ACC112 (cell line): ENCODE data around the gene PRTN3.
"Not testable (repeated sequence)": the region's sequence is repeated elsewhere in the genome, so short reads cannot be mapped to it uniquely, and the experiment has no call there.

Experiments used
- H2AFZ ChIP-seq: fragments of 200-600 bp; sonication (generic); one replicate; pipeline ENCODE4 v1.6.0; 2017; ENCODE audit warnings: antibody characterized with exemption, low read length; ENCODE audit not compliant: unreplicated experiment
- H3K27ac ChIP-seq: fragments of 200-600 bp; sonication (generic); 2 replicates; pipeline ENCODE4 v1.5.1; 2014; ENCODE audit warnings: low read depth, mild to moderate bottlenecking, antibody characterized with exemption, low read length, moderate library complexity
- H3K27me3 ChIP-seq: fragments of 200-600 bp; sonication (generic); 2 replicates; pipeline ENCODE4 v1.6.1; 2014; ENCODE audit warnings: mild to moderate bottlenecking, antibody characterized with exemption, low read length, moderate library complexity, mixed read lengths; ENCODE audit not compliant: insufficient read depth
- H3K36me3 ChIP-seq: fragments of 200-600 bp; sonication (generic); 2 replicates; pipeline ENCODE4 v1.6.1; 2016; ENCODE audit warnings: mild to moderate bottlenecking, antibody characterized with exemption, low read length, moderate library complexity, mixed read lengths; ENCODE audit not compliant: insufficient read depth
- H3K4me1 ChIP-seq: fragments of 200-600 bp; sonication (generic); one replicate; pipeline ENCODE4 v1.6.1; 2016; ENCODE audit warnings: low read length, mixed read lengths; ENCODE audit not compliant: insufficient read depth, unreplicated experiment, control insufficient read depth
- H3K4me3 ChIP-seq: fragments of 200-600 bp; sonication (generic); 2 replicates; pipeline ENCODE4 v1.5.1; 2014; ENCODE audit warnings: mild to moderate bottlenecking, low read depth, low read length
- H3K79me2 ChIP-seq: fragments of 200-600 bp; sonication (generic); one replicate; pipeline ENCODE4 v1.6.0; 2016; ENCODE audit warnings: low read length; ENCODE audit not compliant: control insufficient read depth, unreplicated experiment, insufficient read depth

PRTN3 gene

DNA sequence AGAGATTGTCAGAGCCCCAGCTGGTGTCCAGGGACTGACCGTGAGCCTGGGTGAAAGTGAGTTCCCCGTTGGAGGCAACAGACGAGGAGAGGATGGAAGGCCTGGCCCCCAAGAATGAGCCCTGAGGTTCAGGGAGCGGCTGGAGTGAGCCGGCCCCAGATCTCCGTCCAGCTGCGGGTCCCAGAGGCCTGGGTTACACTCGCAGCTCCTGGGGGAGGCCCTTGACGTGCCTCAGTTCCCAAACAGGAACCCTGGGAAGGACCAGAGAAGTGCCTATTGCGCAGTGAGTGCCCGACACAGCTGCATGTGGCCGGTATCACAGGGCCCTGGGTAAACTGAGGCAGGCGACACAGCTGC, 10.2 kb downstream of the PRTN3 start:
- H2AFZ ChIP-seq, result no peak overlapping the region
- H3K79me2 ChIP-seq, result no peaks in the 10 kb centered on the region
- H3K27ac ChIP-seq, result peak overlapping the region; percentile 81
- peaks cover 10% of the 10 kb centered on the region; the same call in 1 of the 2 replicates for H3K27me3 ChIP-seq
- H3K4me1 ChIP-seq, result peaks cover 4% of the 10 kb centered on the region
- no peaks in the 10 kb centered on the region for H3K36me3 ChIP-seq
- H3K4me3 ChIP-seq, result peak overlapping the region; percentile 44; the same call in 1 of the 2 replicates

DNA sequence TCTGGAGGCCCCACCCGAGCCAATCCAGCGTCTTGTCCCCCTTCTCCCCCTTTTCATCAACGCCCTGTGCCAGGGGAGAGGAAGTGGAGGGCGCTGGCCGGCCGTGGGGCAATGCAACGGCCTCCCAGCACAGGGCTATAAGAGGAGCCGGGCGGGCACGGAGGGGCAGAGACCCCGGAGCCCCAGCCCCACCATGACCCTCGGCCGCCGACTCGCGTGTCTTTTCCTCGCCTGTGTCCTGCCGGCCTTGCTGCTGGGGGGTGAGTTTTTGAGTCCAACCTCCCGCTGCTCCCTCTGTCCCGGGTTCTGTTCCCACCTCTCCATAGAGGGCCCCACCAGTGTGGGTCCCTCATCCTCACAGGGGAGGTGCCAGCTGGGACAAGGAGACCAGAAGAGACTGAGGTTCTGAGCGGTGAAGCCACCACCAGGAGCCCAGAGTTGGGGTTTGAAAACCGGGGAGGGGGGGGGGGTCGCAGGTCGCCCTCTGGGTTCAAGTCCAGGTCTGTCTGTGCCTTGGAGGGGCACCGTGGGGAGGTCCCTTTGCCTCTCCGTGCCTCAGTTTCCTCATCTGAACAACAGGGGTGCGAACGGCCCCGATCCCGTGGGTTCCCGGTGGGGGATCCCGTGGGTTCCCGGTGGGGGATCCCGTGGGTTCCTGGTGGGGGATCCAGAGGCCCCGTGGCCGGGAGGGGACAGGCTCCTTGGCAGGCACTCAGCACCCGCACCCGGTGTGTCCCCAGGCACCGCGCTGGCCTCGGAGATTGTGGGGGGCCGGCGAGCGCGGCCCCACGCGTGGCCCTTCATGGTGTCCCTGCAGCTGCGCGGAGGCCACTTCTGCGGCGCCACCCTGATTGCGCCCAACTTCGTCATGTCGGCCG, 11.6 kb downstream of the PRTN3 start, which contains the start of gene ELANE:
Gene ELANE, plus strand, starts transcription at position 168 of the 878 bp plus-strand sequence. Its CDS starts 26 bp downstream, at position 194.
- H2AFZ ChIP-seq, result no peak within 1 kb of the TSS
- peaks cover 10% of the 10 kb centered on the region; the same call in 1 of the 2 replicates for H3K27me3 ChIP-seq
- no peak within 1 kb of the TSS for H3K4me3 ChIP-seq
- peak within 1 kb of the TSS; percentile 81; the same call in 1 of the 2 replicates for H3K27ac ChIP-seq
- H3K79me2 ChIP-seq, result no peaks in the 10 kb centered on the region
- no peaks in the 10 kb centered on the region for H3K36me3 ChIP-seq
- H3K4me1 ChIP-seq, result peaks cover 4% of the 10 kb centered on the region

DNA sequence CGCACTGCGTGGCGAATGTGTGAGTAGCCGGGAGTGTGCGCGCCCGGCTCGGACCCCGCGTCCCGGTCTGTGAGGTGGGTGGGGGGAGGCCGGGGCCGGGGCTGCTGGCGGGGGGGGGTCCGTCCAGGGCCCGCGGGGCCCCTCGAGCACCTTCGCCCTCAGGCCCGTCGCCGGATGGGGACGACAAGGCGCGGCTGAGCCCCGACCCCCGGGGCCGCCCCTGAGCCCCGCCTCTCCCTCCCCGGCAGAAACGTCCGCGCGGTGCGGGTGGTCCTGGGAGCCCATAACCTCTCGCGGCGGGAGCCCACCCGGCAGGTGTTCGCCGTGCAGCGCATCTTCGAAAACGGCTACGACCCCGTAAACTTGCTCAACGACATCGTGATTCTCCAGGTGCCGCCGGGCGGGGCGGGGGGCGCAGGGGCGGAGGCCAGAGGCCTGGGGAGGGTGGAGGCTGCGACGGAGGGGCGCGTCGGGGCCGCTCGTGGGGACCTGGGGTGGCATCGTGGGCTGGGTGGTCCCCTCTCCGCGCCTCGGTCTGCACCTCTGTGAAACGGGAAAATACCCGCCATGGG, 12.3 kb downstream of the PRTN3 start:
- no peak overlapping the region for H3K27ac ChIP-seq
- H3K36me3 ChIP-seq, result no peaks in the 10 kb centered on the region
- peaks cover 4% of the 10 kb centered on the region for H3K4me1 ChIP-seq
- H2AFZ ChIP-seq, result no peak overlapping the region
- no peaks in the 10 kb centered on the region for H3K79me2 ChIP-seq
- H3K27me3 ChIP-seq, result peaks cover 4% of the 10 kb centered on the region; the same call in 1 of the 2 replicates
- no peak overlapping the region for H3K4me3 ChIP-seq

DNA sequence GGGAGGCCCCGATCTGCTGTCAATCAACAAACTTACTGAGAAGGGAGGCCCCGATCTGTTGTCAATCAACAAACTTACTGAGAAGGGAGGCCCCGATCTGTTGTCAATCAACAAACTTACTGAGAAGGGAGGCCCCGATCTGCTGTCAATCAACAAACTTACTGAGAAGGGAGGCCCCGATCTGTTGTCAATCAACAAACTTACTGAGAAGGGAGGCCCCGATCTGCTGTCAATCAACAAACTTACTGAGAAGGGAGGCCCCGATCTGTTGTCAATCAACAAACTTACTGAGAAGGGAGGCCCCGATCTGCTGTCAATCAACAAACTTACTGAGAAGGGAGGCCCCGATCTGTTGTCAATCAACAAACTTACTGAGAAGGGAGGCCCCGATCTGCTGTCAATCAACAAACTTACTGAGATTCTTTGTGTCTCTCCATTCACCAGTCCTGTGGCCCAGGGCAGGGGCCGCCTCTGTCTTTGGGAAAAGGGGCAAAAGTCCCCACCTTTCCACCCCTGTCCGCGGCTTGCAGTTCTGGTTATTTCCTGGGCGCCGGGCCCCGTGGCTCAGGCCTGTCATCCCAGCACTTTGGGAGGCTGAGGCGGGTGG, 12.9 kb downstream of the PRTN3 start:
- H3K79me2 ChIP-seq, H2AFZ ChIP-seq, H3K27ac ChIP-seq, H3K27me3 ChIP-seq, H3K4me3 ChIP-seq, H3K4me1 ChIP-seq, H3K36me3 ChIP-seq: not testable (repeated sequence)

DNA sequence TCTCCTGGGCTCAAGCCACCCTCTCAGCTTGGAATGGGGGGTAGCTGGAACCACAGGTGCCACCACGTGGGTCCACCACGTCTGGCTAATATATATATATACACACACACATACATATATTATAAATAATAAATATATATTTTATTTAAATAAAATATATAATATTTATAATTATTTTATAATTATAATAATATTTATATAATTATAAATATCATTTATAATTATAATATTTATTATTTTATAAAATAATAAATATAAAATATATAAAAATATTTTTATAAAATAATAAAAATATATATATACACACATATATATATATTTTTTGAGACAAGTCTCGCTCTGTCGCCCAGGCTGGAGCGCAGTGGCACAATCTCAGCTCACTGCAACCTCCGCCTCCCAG, 13.8 kb downstream of the PRTN3 start:
- Histone ChIP-seq H3K27ac (no peak overlapping the region), H3K27me3 (no peaks in the 10 kb centered on the region), H3K79me2 (no peaks in the 10 kb centered on the region), H3K36me3 (no peaks in the 10 kb centered on the region), H2AFZ (no peak overlapping the region), H3K4me3 (no peak overlapping the region), H3K4me1 (peaks cover 4% of the 10 kb centered on the region)

DNA sequence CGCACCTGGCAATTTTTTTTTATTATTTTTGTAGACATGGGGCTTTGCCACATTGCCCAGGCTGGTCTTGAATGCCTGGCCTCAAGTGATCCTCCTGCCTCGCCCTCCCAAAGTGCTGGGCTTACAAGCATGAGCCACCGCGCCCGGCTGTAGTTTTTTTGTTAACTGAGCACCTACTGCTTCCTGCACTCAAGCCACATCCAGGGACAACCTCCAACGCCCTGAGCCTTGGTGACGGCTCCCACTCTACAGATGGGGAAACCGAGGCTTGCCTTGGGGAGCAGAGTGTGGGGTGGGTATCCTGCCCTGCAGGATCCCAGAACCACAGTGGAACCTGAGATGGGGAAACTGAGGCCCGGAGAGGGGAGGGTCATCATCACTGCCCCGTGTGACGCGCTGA, 14.3 kb downstream of the PRTN3 start:
- H3K4me1 ChIP-seq, result peaks cover 4% of the 10 kb centered on the region
- no peaks in the 10 kb centered on the region for H3K79me2 ChIP-seq
- H3K36me3 ChIP-seq, result no peaks in the 10 kb centered on the region
- H3K27me3 ChIP-seq, result no peaks in the 10 kb centered on the region
- H3K27ac ChIP-seq, result no peak overlapping the region
- no peak overlapping the region for H2AFZ ChIP-seq
- no peak overlapping the region for H3K4me3 ChIP-seq

DNA sequence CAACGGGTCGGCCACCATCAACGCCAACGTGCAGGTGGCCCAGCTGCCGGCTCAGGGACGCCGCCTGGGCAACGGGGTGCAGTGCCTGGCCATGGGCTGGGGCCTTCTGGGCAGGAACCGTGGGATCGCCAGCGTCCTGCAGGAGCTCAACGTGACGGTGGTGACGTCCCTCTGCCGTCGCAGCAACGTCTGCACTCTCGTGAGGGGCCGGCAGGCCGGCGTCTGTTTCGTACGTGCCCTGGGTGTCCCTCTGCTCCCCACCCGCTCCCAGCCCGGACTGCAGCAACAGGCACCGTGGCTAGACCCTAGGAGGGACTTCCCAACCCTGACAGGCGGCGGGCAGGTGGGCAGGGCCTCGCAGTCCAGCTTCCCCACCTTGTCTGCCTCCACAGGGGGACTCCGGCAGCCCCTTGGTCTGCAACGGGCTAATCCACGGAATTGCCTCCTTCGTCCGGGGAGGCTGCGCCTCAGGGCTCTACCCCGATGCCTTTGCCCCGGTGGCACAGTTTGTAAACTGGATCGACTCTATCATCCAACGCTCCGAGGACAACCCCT, 14.8 kb downstream of the PRTN3 start:
- no peaks in the 10 kb centered on the region for H3K36me3 ChIP-seq
- no peaks in the 10 kb centered on the region for H3K79me2 ChIP-seq
- H2AFZ ChIP-seq, result no peak overlapping the region
- no peak overlapping the region for H3K4me3 ChIP-seq
- no peaks in the 10 kb centered on the region for H3K27me3 ChIP-seq
- H3K27ac ChIP-seq, result no peak overlapping the region
- peaks cover 4% of the 10 kb centered on the region for H3K4me1 ChIP-seq

DNA sequence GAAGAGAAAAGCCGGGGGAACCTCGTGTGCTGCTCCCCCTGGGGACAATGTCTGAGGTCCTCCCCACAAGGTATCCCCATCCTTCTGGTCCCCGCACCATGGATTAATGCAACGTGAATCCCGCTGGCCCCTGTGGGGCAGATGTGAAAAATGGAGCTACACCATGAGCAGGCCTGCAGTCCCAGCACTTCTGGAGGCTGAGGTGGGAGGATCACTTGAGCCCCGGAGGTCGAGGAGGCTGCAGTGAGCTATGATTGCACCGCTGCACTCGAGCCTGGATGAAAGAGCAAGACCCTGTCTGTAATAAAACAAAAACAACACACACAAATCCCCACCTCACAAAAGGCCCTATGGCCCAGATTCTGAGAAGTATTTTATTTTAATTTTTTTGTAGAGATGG, 17.5 kb downstream of the PRTN3 start:
- Histone ChIP-seq H3K27ac (no peak overlapping the region), H3K27me3 (no peaks in the 10 kb centered on the region), H3K79me2 (no peaks in the 10 kb centered on the region), H3K36me3 (no peaks in the 10 kb centered on the region), H3K4me1 (no peaks in the 10 kb centered on the region), H3K4me3 (no peak overlapping the region), H2AFZ (no peak overlapping the region)

DNA sequence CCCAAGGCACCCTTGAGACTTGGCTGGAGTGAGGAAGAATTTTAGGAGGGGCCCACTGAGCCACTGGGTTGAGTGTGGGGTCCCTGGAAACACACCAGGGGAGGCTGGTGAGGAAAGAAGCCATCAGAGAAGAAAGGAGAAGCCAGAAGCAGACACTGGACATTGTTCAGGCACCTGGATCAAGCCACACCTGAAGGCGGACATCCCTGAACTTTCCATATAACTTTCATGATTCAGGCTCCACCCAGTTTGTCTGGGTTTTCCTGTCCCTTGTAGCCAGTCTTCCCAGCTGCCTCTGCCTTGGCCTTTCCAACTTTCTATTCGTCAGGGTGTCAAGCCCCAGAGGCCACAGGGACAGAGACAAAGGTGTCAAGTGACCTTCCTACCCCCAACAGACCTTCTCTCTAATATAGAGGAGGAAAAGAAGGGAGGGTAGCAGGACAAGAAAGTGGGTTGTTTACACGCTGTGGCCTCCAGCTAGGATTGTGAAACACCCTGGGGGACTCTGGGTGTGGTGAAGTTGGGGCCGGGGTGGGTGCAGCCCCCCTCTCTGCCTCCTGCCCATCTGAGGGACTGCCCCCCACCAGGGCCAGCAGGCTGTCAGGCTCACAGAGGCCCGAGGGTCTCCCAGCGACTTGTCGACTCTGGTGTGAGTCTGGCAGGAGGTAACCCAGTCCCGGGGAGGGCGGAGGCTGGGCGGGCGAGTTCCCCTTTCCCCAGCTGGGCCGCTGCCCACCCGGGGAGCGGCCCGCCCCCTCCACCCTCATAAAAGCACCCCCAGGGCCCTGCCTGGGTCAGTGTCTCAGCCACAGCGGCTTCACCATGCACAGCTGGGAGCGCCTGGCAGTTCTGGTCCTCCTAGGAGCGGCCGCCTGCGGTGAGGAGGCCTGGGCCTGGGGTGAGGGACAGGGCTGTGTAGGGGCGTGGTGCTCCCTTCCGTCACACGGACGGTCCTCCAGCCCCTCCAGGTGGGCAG, 18.4 kb downstream of the PRTN3 start, which contains the start of gene CFD:
Gene CFD, plus strand, starts transcription at position 797 of the 976 bp plus-strand sequence. Its CDS starts 26 bp downstream, at position 823.
- Histone ChIP-seq H2AFZ (no peak within 1 kb of the TSS), H3K4me3 (peak within 1 kb of the TSS; percentile 71), H3K4me1 (no peaks in the 10 kb centered on the region), H3K27me3 (no peaks in the 10 kb centered on the region), H3K27ac (no peak within 1 kb of the TSS), H3K36me3 (no peaks in the 10 kb centered on the region), H3K79me2 (no peaks in the 10 kb centered on the region)
